Measurements from ENCODE around the gene COL4A4.
A peak's percentile ranks its signal among the peaks of the same experiment; 100 is the strongest.

The COL4A4 gene

DNA sequence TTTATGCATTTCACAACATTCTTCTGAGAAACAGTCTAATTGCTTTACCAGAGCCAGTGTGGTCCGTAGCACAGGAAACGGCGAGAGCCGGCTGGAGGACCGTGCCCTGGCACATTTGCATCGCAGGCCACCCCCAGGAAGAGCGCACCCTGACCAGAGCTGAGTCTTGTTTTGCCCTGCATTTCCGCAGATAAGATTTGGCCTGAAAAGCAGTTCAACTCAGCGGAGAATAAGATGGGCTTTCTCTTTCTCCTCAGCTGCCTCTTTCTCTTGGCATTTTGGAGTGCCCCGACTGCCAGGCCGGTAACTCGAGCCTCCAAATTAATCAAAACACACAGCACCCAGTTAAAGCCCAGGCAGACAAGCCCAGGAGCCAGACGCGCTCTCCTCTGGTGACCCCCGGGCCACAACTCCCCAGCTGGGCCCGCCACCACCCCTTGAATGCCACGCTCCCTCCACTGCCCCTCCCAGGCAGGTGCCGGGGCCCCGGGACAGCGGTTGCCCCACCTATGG is 464 bp downstream of the COL4A4 start:
- peak overlapping the region; percentile 48 for H3K4me3 ChIP-seq (replicated peaks; ENCODE audit: low read depth, low read length)
- DNase-seq (ENCODE audit: low read depth) = no peak
- TF ChIP-seq, protein P1, sequence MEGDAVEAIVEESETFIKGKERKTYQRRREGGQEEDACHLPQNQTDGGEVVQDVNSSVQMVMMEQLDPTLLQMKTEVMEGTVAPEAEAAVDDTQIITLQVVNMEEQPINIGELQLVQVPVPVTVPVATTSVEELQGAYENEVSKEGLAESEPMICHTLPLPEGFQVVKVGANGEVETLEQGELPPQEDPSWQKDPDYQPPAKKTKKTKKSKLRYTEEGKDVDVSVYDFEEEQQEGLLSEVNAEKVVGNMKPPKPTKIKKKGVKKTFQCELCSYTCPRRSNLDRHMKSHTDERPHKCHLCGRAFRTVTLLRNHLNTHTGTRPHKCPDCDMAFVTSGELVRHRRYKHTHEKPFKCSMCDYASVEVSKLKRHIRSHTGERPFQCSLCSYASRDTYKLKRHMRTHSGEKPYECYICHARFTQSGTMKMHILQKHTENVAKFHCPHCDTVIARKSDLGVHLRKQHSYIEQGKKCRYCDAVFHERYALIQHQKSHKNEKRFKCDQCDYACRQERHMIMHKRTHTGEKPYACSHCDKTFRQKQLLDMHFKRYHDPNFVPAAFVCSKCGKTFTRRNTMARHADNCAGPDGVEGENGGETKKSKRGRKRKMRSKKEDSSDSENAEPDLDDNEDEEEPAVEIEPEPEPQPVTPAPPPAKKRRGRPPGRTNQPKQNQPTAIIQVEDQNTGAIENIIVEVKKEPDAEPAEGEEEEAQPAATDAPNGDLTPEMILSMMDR (IDR thresholded peaks at IDR 0.05; ENCODE audit: low read length, missing control alignments) = no peak

DNA sequence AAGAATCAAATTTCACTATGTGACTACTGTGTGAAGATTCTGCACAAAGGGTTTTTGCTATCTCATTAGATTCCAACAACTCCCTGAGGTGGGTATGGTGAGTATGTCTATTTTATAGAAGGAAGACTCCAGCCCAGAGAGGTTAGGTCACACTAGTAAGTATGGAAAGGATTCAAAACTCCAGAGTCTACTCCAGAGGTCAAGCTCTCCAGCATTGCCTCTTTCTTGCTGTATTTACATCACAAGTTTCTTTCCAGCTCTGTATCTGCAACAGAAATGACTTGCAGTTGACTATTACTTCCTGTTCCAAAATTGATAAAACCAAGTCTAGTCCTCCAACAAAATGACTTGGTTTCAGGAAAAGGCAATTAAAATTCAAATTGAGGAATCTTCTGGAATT is 2.1 kb downstream of the COL4A4 start:
- DNase-seq (ENCODE audit: low read depth) = no peak
- TF ChIP-seq, protein P1 (IDR thresholded peaks at IDR 0.05; ENCODE audit: low read length, missing control alignments) = no peak
- no peak overlapping the region for H3K4me3 ChIP-seq (replicated peaks; ENCODE audit: low read depth, low read length)

DNA sequence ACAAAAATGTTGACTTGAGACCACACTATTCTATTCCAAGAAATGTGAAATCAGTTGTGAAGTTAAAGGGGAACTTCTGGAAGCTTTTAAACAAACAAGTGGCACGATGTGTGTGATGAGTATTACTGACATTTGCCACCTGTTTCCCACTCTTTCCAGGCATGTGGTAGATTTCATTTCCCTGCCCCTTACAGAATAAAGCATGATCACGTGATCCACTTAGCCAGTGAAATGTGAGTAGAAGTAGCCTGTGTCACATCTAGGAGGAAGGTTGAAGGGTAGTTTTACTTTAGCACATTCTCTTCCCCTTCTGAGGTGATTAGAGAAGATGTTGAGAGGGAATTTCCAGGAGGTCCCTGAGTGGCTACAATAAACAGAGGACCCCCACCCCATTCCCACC is 3.8 kb downstream of the COL4A4 start:
- no peak for DNase-seq (ENCODE audit: low read depth)
- TF ChIP-seq, protein P1 (IDR thresholded peaks at IDR 0.05; ENCODE audit: low read length, missing control alignments) = no peak
- H3K4me3 ChIP-seq (replicated peaks; ENCODE audit: low read depth, low read length) = no peak overlapping the region

DNA sequence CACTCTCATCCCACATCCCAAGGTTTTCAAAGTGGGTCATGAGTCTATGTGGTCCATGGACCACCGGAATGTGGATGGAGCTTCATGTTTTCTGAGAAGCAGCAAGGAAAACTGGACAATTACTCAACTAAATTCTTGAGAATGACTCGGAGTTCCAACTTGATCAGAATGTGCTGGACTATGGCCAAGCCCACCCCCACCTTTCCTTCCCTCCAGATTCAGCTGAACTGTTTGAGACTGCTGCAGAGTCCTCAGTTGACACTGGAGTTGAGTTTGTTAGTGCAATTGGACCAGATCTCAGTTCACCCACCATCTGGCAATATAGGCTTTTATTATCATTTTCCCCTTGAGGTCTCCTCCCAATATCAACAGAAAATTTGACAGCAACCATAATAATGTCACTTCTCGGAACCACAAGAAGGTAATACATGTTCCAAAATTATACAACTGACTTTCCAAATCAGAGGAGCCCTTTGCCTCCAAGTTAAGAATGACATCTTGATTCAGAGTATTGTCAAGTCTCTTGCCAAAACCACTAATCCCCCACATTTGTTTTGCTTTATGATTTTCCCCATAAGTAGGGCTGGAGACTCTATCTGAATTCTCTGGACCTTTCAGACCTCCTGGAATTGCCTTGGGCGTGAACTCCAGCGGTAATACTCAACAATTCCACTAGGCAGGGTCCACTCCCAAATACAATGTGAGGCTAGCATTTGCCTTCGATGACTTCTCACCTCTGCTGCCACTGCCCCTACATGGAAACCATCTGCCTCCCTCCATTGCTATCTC is 8.8 kb downstream of the COL4A4 start:
- H3K4me3 ChIP-seq (replicated peaks; ENCODE audit: low read depth, low read length) = no peak overlapping the region
- TF ChIP-seq, protein P1 (IDR thresholded peaks at IDR 0.05; ENCODE audit: low read length, missing control alignments) = no peak
- peak; percentile 72 for DNase-seq (ENCODE audit: low read depth)

DNA sequence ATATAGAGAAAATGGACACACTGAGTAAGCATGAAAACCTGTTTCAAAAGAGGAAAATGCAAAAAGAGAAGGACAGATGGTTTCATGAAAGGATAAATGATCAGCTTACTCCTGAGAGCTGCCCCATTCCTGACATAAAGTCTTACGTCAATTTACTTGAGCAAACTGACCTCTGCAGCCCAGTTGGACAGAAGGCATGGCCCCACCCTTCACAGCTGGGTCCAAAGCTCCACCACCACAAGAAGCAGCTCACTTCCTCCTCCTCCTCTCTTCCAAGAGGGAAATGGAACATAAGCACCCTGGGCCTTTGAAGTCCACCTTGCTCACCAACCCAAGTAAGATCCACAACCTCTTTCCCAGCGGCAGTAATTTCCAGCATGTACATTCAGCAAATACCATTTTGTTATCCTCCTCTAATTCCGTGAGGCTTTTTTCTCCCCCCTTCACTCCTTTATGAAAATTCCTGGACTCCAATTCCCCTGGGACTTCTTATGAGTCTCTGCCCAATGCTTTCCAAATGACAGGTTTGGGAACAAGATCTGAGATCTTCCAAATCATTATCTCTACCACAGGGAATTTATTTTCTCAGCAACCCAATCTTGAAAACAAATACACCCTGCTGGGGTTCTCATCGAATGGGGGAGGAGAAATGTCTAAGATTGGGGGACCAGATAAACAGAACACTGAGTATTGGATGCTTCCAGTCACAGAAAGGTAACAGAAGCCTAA is 10.1 kb downstream of the COL4A4 start:
- TF ChIP-seq, protein P1 (IDR thresholded peaks at IDR 0.05; ENCODE audit: low read length, missing control alignments) = no peak
- no peak for DNase-seq (ENCODE audit: low read depth)
- H3K4me3 ChIP-seq (replicated peaks; ENCODE audit: low read depth, low read length) = no peak overlapping the region

DNA sequence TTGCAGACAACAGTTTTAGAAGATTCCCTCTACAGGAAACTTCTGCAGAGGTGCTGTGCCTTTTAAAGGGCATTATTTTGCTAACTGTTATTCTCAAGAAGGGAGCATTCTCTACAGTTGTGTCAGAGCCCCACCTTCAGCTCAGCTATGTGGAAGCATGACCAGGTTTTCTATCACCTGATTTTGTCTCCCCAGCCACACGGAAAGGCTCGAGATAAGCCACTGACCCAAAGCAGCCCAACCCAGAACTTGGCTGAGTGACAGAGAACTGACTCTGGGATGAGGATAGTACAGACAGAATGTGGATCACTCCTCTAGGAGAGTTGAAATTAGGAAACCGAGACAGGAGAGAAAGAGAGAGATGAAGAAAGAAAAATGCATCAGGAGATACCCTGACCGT is 10.7 kb downstream of the COL4A4 start:
- TF ChIP-seq, protein P1 (IDR thresholded peaks at IDR 0.05; ENCODE audit: low read length, missing control alignments) = no peak
- DNase-seq (ENCODE audit: low read depth) = no peak
- H3K4me3 ChIP-seq (replicated peaks; ENCODE audit: low read depth, low read length) = no peak overlapping the region

Data from fibroblast of pulmonary artery (primary cell).